Sigmoid colon (tissue), 4 donors: Measurements from ENCODE around the gene TEDC2.

Source experiments
- CTCF ChIP-seq, 4 experiments: fragments of 450-650 bp in 3 of 4; fragments of 200-600 bp in 1 of 4; IDR thresholded peaks; one replicate each; pipeline ENCODE4 v1.5.1; 2016 to 2019; ENCODE audit warnings: antibody characterized with exemption in 4 of 4, mild to moderate bottlenecking in 3 of 4, moderate library complexity in 2 of 4
- EP300 ChIP-seq, 4 donors: sonication (generic); formaldehyde crosslinking; IDR thresholded peaks; one replicate each; pipeline ENCODE4 v1.6.1; 2017; ENCODE audit warnings: antibody characterized with exemption in 4 of 4
- POLR2AphosphoS5 ChIP-seq, 4 donors: sonication (generic); formaldehyde crosslinking; IDR thresholded peaks; one replicate each; pipeline ENCODE4 v1.6.1; 2017; ENCODE audit warnings: antibody characterized with exemption in 4 of 4

GRCh38 chr16:2492292-2492691, 32.4 kb downstream of the TEDC2 start:
- no peak for TF ChIP-seq CTCF (IDR thresholded peaks at IDR 0.05)
- TF ChIP-seq EP300 (IDR thresholded peaks at IDR 0.05) = no peak
- TF ChIP-seq POLR2AphosphoS5 (IDR thresholded peaks at IDR 0.05) = no peak
